ENCODE results near the gene ACAA1. TPM values are rescaled to one million over a fixed set of nuclear protein-coding genes. Genes with fewer than 3 reads are reported as not detected.

ACAA1 gene
- polyA plus RNA-seq, 2 donors, result 79.4 to 101 TPM

GRCh38 chr3:38121832-38122461, 15.0 kb downstream of the ACAA1 start:
- no peaks in the 10 kb centered on the region for H3K9me3 ChIP-seq (ENCODE audit: control insufficient read depth in 2 of 2, insufficient read depth in 1 of 2, low read depth in 1 of 2, low read length in 1 of 2)
- no peak overlapping the region for H3K4me3 ChIP-seq (ENCODE audit: low read depth in 1 of 2, low read length in 2 of 2)
- WGBS, 2 donors, result 89 to 94% methylated on average over 13 of the region's 13 CpGs
- H3K4me1 ChIP-seq (ENCODE audit: control insufficient read depth in 2 of 2, insufficient read depth in 2 of 2, low read length in 1 of 2), result peaks cover 0 to 5% of the 10 kb centered on the region in 2 donors
- no peak overlapping the region for H3K27ac ChIP-seq (ENCODE audit: low read depth in 2 of 2, low read length in 1 of 2)
- H3K36me3 ChIP-seq (ENCODE audit: control insufficient read depth in 2 of 2, insufficient read depth in 2 of 2, low read length in 1 of 2), result peaks cover 19 to 54% of the 10 kb centered on the region in 2 donors
- H3K27me3 ChIP-seq (ENCODE audit: control insufficient read depth in 1 of 2, insufficient read depth in 2 of 2, low read length in 2 of 2), result no peaks in the 10 kb centered on the region

DNA sequence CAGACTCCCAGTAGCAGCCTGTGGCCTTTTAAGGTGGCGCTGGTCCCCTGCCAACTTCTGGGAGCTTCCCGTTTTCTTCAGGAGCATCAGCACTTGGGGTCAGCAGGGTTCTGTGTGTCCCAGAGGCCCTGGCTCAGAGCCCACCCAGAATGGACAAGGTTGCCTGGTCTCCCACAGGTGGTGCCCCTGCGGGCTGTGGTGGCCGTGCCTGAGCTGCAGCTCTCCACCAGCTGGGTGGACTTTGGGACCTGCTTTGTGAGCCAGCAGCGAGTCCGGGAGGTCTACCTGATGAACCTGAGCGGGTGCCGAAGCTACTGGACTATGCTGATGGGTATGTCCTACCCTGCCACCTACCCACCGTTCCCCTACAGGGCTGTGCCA, 15.5 kb downstream of the ACAA1 start:
- H3K27ac ChIP-seq (ENCODE audit: low read depth in 2 of 2, low read length in 1 of 2), result no peak overlapping the region
- no peak overlapping the region for H3K4me3 ChIP-seq (ENCODE audit: low read depth in 1 of 2, low read length in 2 of 2)
- H3K36me3 ChIP-seq (ENCODE audit: control insufficient read depth in 2 of 2, insufficient read depth in 2 of 2, low read length in 1 of 2), result peaks cover 16 to 50% of the 10 kb centered on the region in 2 donors
- peaks cover 0 to 7% of the 10 kb centered on the region in 2 donors for H3K4me1 ChIP-seq (ENCODE audit: control insufficient read depth in 2 of 2, insufficient read depth in 2 of 2, low read length in 1 of 2)
- no peaks in the 10 kb centered on the region for H3K9me3 ChIP-seq (ENCODE audit: control insufficient read depth in 2 of 2, insufficient read depth in 1 of 2, low read depth in 1 of 2, low read length in 1 of 2)
- H3K27me3 ChIP-seq (ENCODE audit: control insufficient read depth in 1 of 2, insufficient read depth in 2 of 2, low read length in 2 of 2), result no peaks in the 10 kb centered on the region
- 87 to 89% methylated on average over 8 to 9 of the region's 9 CpGs for WGBS, 2 donors

GRCh38 chr3:38120693-38121450, 16.1 kb downstream of the ACAA1 start:
- no peak overlapping the region for H3K4me3 ChIP-seq (ENCODE audit: low read depth in 1 of 2, low read length in 2 of 2)
- no peaks in the 10 kb centered on the region for H3K27me3 ChIP-seq (ENCODE audit: control insufficient read depth in 1 of 2, insufficient read depth in 2 of 2, low read length in 2 of 2)
- H3K36me3 ChIP-seq (ENCODE audit: control insufficient read depth in 2 of 2, insufficient read depth in 2 of 2, low read length in 1 of 2), result peaks cover 10 to 45% of the 10 kb centered on the region in 2 donors
- H3K4me1 ChIP-seq (ENCODE audit: control insufficient read depth in 2 of 2, insufficient read depth in 2 of 2, low read length in 1 of 2), result peaks cover 0 to 7% of the 10 kb centered on the region in 2 donors
- 87 to 89% methylated on average over 11 of the region's 11 CpGs for WGBS, 2 donors
- H3K27ac ChIP-seq (ENCODE audit: low read depth in 2 of 2, low read length in 1 of 2), result no peak overlapping the region
- no peaks in the 10 kb centered on the region for H3K9me3 ChIP-seq (ENCODE audit: control insufficient read depth in 2 of 2, insufficient read depth in 1 of 2, low read depth in 1 of 2, low read length in 1 of 2)

GRCh38 chr3:38119821-38120692, 16.9 kb downstream of the ACAA1 start:
- no peak overlapping the region for H3K27ac ChIP-seq (ENCODE audit: low read depth in 2 of 2, low read length in 1 of 2)
- 86 to 90% methylated on average over 7 of the region's 7 CpGs for WGBS, 2 donors
- peaks cover 0 to 7% of the 10 kb centered on the region in 2 donors for H3K4me1 ChIP-seq (ENCODE audit: control insufficient read depth in 2 of 2, insufficient read depth in 2 of 2, low read length in 1 of 2)
- no peaks in the 10 kb centered on the region for H3K9me3 ChIP-seq (ENCODE audit: control insufficient read depth in 2 of 2, insufficient read depth in 1 of 2, low read depth in 1 of 2, low read length in 1 of 2)
- no peaks in the 10 kb centered on the region for H3K27me3 ChIP-seq (ENCODE audit: control insufficient read depth in 1 of 2, insufficient read depth in 2 of 2, low read length in 2 of 2)
- no peak overlapping the region for H3K4me3 ChIP-seq (ENCODE audit: low read depth in 1 of 2, low read length in 2 of 2)
- H3K36me3 ChIP-seq (ENCODE audit: control insufficient read depth in 2 of 2, insufficient read depth in 2 of 2, low read length in 1 of 2), result peaks cover 4 to 39% of the 10 kb centered on the region in 2 donors

- Histone ChIP-seq H3K4me3 (ENCODE audit: low read depth in 1 of 2, low read length in 2 of 2) (no peak overlapping the region), H3K27me3 (ENCODE audit: control insufficient read depth in 1 of 2, insufficient read depth in 2 of 2, low read length in 2 of 2) (no peaks in the 10 kb centered on the region), H3K4me1 (ENCODE audit: control insufficient read depth in 2 of 2, insufficient read depth in 2 of 2, low read length in 1 of 2) (peaks cover 0 to 6% of the 10 kb centered on the region in 2 donors), H3K36me3 (ENCODE audit: control insufficient read depth in 2 of 2, insufficient read depth in 2 of 2, low read length in 1 of 2) (peaks cover 4 to 33% of the 10 kb centered on the region in 2 donors), H3K27ac (ENCODE audit: low read depth in 2 of 2, low read length in 1 of 2) (no peak overlapping the region), H3K9me3 (ENCODE audit: control insufficient read depth in 2 of 2, insufficient read depth in 1 of 2, low read depth in 1 of 2, low read length in 1 of 2) (no peaks in the 10 kb centered on the region)
- 95 to 100% methylated on average over 1 of the region's 1 CpG for WGBS, 2 donors
Measured at GRCh38 chr3:38119248-38119544, 17.7 kb downstream of the ACAA1 start.

DNA sequence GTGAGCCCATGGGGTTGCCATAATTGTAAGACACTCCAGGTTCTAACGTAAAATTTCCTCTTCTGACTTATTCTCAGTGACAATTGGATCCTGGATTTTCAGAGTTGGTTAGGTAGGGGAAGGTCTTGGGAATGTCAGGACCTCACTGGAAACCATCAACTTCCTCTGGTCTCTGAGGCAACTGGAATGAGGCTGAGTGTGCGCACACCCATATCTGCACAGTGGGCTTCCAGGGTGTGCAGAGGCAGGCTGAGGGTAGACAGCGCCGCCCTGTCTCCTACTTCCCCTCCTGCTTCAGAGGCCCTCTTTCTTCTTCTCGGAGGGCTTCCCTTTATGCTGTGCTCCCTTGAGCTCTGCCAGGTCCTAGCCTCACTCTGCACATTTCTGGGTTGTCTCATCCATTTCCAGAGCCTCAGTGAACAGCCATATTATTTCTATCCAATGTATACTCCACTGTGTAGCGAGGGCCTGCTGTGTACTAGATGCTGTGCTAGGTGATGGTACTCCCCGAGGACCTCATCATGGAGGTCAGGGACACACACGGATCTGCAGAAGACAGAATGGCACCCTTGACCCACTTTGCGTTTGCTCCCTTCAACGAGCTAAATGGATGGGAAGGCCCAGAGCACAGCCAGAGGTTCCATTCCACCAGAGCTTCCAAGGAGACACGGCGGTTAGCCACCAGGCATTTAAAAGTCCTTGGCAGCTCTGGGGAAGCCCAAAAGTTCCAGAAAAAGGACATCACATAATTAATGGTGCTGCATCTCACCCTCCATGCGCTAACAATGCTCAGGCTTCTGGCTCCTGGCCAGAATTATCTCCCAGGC, 18.3 kb downstream of the ACAA1 start:
- WGBS, 2 donors, result 86 to 88% methylated on average over 13 of the region's 13 CpGs
- H3K36me3 ChIP-seq (ENCODE audit: control insufficient read depth in 2 of 2, insufficient read depth in 2 of 2, low read length in 1 of 2), result peaks cover 4 to 31% of the 10 kb centered on the region in 2 donors

DNA sequence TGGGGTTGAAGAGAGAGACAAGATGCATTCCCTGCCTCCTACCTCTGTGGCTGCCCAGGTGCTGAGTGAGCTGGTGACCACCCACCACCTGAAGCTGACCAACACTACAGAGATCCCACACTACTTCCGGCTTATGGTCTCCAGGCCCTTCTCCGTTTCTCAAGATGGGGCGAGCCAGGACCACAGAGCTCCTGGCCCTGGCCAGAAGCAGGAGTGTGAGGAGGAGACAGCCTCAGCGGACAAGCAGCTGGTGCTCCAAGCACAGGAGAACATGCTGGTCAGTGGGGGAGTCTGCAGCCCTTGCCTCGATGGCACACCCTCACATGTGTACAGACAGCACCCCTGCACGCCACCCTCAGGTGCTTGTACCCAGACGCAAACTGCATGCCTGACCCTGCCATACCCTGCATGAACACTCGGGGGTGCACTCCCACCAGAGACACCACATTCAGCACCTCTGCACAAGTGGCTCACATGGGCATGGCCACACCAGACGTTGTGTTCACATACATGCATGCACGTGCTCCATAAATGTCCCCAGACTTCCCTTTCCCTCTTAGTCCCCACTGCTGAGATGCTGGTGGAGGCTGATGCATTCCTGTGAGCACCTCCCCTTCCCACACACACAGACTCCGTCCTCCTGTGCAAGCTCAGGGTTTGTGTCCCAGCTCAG, 19.0 kb downstream of the ACAA1 start:
- H3K4me1 ChIP-seq (ENCODE audit: control insufficient read depth in 2 of 2, insufficient read depth in 2 of 2, low read length in 1 of 2), result peaks cover 0 to 6% of the 10 kb centered on the region in 2 donors
- H3K27ac ChIP-seq (ENCODE audit: low read depth in 2 of 2, low read length in 1 of 2), result no peak overlapping the region
- no peaks in the 10 kb centered on the region for H3K27me3 ChIP-seq (ENCODE audit: control insufficient read depth in 1 of 2, insufficient read depth in 2 of 2, low read length in 2 of 2)
- H3K9me3 ChIP-seq (ENCODE audit: control insufficient read depth in 2 of 2, insufficient read depth in 1 of 2, low read depth in 1 of 2, low read length in 1 of 2), result no peaks in the 10 kb centered on the region
- 51 to 53% methylated on average over 11 of the region's 11 CpGs for WGBS, 2 donors
- H3K4me3 ChIP-seq (ENCODE audit: low read depth in 1 of 2, low read length in 2 of 2), result no peak overlapping the region
- peaks cover 4 to 28% of the 10 kb centered on the region in 2 donors for H3K36me3 ChIP-seq (ENCODE audit: control insufficient read depth in 2 of 2, insufficient read depth in 2 of 2, low read length in 1 of 2)

More for the DNA sequence above, 18.3 kb downstream of the ACAA1 start:
- peaks cover 0 to 6% of the 10 kb centered on the region in 2 donors for H3K4me1 ChIP-seq (ENCODE audit: control insufficient read depth in 2 of 2, insufficient read depth in 2 of 2, low read length in 1 of 2)
- no peak overlapping the region for H3K27ac ChIP-seq (ENCODE audit: low read depth in 2 of 2, low read length in 1 of 2)
- no peaks in the 10 kb centered on the region for H3K27me3 ChIP-seq (ENCODE audit: control insufficient read depth in 1 of 2, insufficient read depth in 2 of 2, low read length in 2 of 2)
- H3K9me3 ChIP-seq (ENCODE audit: control insufficient read depth in 2 of 2, insufficient read depth in 1 of 2, low read depth in 1 of 2, low read length in 1 of 2), result no peaks in the 10 kb centered on the region
- H3K4me3 ChIP-seq (ENCODE audit: low read depth in 1 of 2, low read length in 2 of 2), result no peak overlapping the region

- Histone ChIP-seq H3K9me3 (ENCODE audit: control insufficient read depth in 2 of 2, insufficient read depth in 1 of 2, low read depth in 1 of 2, low read length in 1 of 2) (no peaks in the 10 kb centered on the region), H3K4me1 (ENCODE audit: control insufficient read depth in 2 of 2, insufficient read depth in 2 of 2, low read length in 1 of 2) (peaks cover 0 to 6% of the 10 kb centered on the region in 2 donors), H3K27me3 (ENCODE audit: control insufficient read depth in 1 of 2, insufficient read depth in 2 of 2, low read length in 2 of 2) (no peaks in the 10 kb centered on the region), H3K27ac (ENCODE audit: low read depth in 2 of 2, low read length in 1 of 2) (no peak overlapping the region), H3K36me3 (ENCODE audit: control insufficient read depth in 2 of 2, insufficient read depth in 2 of 2, low read length in 1 of 2) (peaks cover 4 to 22% of the 10 kb centered on the region in 2 donors), H3K4me3 (ENCODE audit: low read depth in 1 of 2, low read length in 2 of 2) (no peak overlapping the region)
- 66 to 73% methylated on average over 10 of the region's 10 CpGs for WGBS, 2 donors
Measured at GRCh38 chr3:38117163-38117716, 19.7 kb downstream of the ACAA1 start.
